GM12878 (cell line): ENCODE results near the gene CCDC12. TPM values are rescaled to one million over a fixed set of nuclear protein-coding genes. Genes with fewer than 3 reads are reported as not detected.

Source experiments
- ATAC-seq: fragments of 200-7000 bp; cut with Tn5 transposase; 3 replicates; pipeline ENCODE4 v1.9.1; 2020; ENCODE audit warnings: mild to moderate bottlenecking, moderate library complexity
- BruUV-seq: library from RNA; stranded (reverse); fragments of 400-500 nt; replicated peaks from 2 replicates; lab custom pipeline; 2021; lab: Mats Ljungman, UMichigan
- CTCF ChIA-PET: fragments of 300-600 bp; sonication (Branson Sonifier 250); formaldehyde crosslinking; extraction: SDS; loops from one replicate; lab custom pipeline; 2021; ENCODE audit warnings: inconsistent platforms; lab: Yijun Ruan, JAX
- POLR2A ChIA-PET: fragments of 350-600 bp; formaldehyde crosslinking; extraction: SDS; loops from one replicate; lab custom pipeline; 2021; ENCODE audit warnings: inconsistent platforms; lab: Charles Lee
- RAD21 ChIA-PET: fragments of 300-600 bp; sonication (Branson Sonifier 250); formaldehyde crosslinking; loops from one replicate; lab custom pipeline; 2023; ENCODE audit warnings: antibody characterized with exemption; ENCODE audit not compliant: unreplicated experiment; lab: Charles Lee
- SMC1A ChIA-PET: fragments of 300-600 bp; sonication (Branson Sonifier 250); formaldehyde crosslinking; loops from one replicate; lab custom pipeline; 2023; ENCODE audit not compliant: unreplicated experiment, uncharacterized antibody; lab: Charles Lee
- DNase-seq: peaks from one replicate; pipeline ENCODE4 v3.0.0-alpha.2; 2011; ENCODE audit warnings: low read depth, low spot score
- FAIRE-seq: peaks from 3 replicates; lab custom pipeline; 2011; peaks lifted over from hg19 to GRCh38; lab: Jason Lieb, UNC
- H2AFZ ChIP-seq: 2 replicates; pipeline ENCODE4 v1.6.0; 2011; ENCODE audit warnings: low read depth, low read length, control low read depth; ENCODE audit not compliant: control insufficient read depth
- H3K27ac ChIP-seq: 2 replicates; pipeline ENCODE4 v1.5.1; 2011; ENCODE audit warnings: control low read depth; ENCODE audit not compliant: control insufficient read depth, insufficient read depth
- H3K27me3 ChIP-seq, 2 experiments: replicated peaks in 1 of 2; 2 replicates each; pipeline versions ENCODE4 v1.6.0 to v1.6.1; 2011; ENCODE audit warnings: low read length in 1 of 2; ENCODE audit not compliant: control insufficient read depth in 2 of 2, insufficient read depth in 2 of 2
- H3K36me3 ChIP-seq, 2 experiments: 2 replicates each; pipeline ENCODE4 v1.5.1; 2011; ENCODE audit warnings: low read length in 1 of 2; ENCODE audit not compliant: control insufficient read depth in 2 of 2, insufficient read depth in 2 of 2
- H3K4me1 ChIP-seq: 2 replicates; pipeline ENCODE4 v1.6.1; 2011; ENCODE audit warnings: mild to moderate bottlenecking, low read length, moderate library complexity, mixed read lengths; ENCODE audit not compliant: control insufficient read depth, insufficient read depth
- H3K4me2 ChIP-seq: 2 replicates; pipeline ENCODE4 v1.6.0; 2011; ENCODE audit warnings: control low read depth; ENCODE audit not compliant: control insufficient read depth, insufficient read depth
- H3K4me3 ChIP-seq: fragments of 200-600 bp; sonication (generic); 2 replicates; pipeline ENCODE4 v1.5.1; 2016
- H3K79me2 ChIP-seq: 2 replicates; pipeline ENCODE4 v1.6.0; 2011; ENCODE audit warnings: low read length; ENCODE audit not compliant: control insufficient read depth, insufficient read depth
- H3K9ac ChIP-seq: 2 replicates; pipeline ENCODE4 v1.8.0; 2011; ENCODE audit warnings: low read length, control low read depth, mixed read lengths; ENCODE audit not compliant: control insufficient read depth, insufficient read depth
- H3K9me3 ChIP-seq: replicated peaks from 3 replicates; pipeline ENCODE4 v1.5.1; 2011; ENCODE audit warnings: mild to moderate bottlenecking, low read length; ENCODE audit not compliant: control insufficient read depth, insufficient read depth
- H4K20me1 ChIP-seq: 2 replicates; pipeline ENCODE4 v1.6.0; 2011; ENCODE audit not compliant: control insufficient read depth, insufficient read depth
- BCL11A ChIP-seq: IDR thresholded peaks from 2 replicates; pipeline ENCODE4 v1.6.1; 2011; ENCODE audit warnings: low read depth, low read length
- EED ChIP-seq: sonication (generic); IDR thresholded peaks from 2 replicates; pipeline ENCODE4 v1.6.1; 2016; ENCODE audit warnings: antibody characterized with exemption, low read depth
- EZH2 ChIP-seq: IDR thresholded peaks from 2 replicates; pipeline ENCODE4 v1.6.1; 2012; ENCODE audit warnings: low read depth, mild to moderate bottlenecking, control low read depth, inconsistent platforms, low read length, borderline replicate concordance; ENCODE audit not compliant: control insufficient read depth
- GATAD2B ChIP-seq: fragments of 450-650 bp; conservative IDR thresholded peaks from 2 replicates; pipeline ENCODE4 v1.6.1; 2017; ENCODE audit warnings: low read depth, mild to moderate bottlenecking, moderate library complexity
- NFXL1 ChIP-seq: fragments of 450-650 bp; IDR thresholded peaks from 2 replicates; pipeline ENCODE4 v1.6.1; 2017; ENCODE audit warnings: antibody characterized with exemption, mild to moderate bottlenecking, borderline replicate concordance
- POLR2AphosphoS5 ChIP-seq: IDR thresholded peaks from 2 replicates; pipeline ENCODE4 v1.6.1; 2011; ENCODE audit warnings: mild to moderate bottlenecking, low read length, inconsistent platforms
- SIN3A ChIP-seq: IDR thresholded peaks from 2 replicates; pipeline ENCODE4 v1.6.1; 2012; ENCODE audit warnings: low read depth, low read length, improper control_type of control experiment
- TAF1 ChIP-seq: IDR thresholded peaks from 2 replicates; pipeline ENCODE4 v1.6.1; 2011; ENCODE audit warnings: mild to moderate bottlenecking, low read depth, low read length, borderline replicate concordance
- TCF3 ChIP-seq: IDR thresholded peaks from 2 replicates; pipeline ENCODE4 v1.6.1; 2012; ENCODE audit warnings: low read depth, mild to moderate bottlenecking, low read length, borderline replicate concordance; ENCODE audit not compliant: insufficient read depth
- WRNIP1 ChIP-seq: IDR thresholded peaks from 2 replicates; pipeline ENCODE4 v1.6.1; 2011; ENCODE audit warnings: low read depth, low read length, improper control_type of control experiment, borderline replicate concordance
- WGBS: methylation state at CpG from one replicate; pipeline ENCODE4 v1.1.6; 2016; ENCODE audit warnings: low lambda C conversion rate; ENCODE audit not compliant: insufficient replicate concordance, insufficient coverage; ENCODE audit errors: missing lambda C conversion rate; 5-methylcytosine and 5-hydroxymethylcytosine counted together
- in situ Hi-C: fragments of 300-500 bp; cut with MboI; formaldehyde crosslinking; loops from 9 replicates; pipeline ENCODE4 v1.14.3; 2018; ENCODE audit warnings: mixed read lengths
- intact Hi-C: fragments of 100-400 bp; cut with micrococcal nuclease; formaldehyde crosslinking; loops from one replicate; pipeline ENCODE4 v1.14.2; 2022; ENCODE audit not compliant: unreplicated experiment
- polyA plus RNA-seq, 11 experiments: library from polyadenylated mRNA; depleted of rRNA in 4 of 11; unstranded in 6 of 11; stranded (reverse) in 5 of 11; fragments of >200 nt; fragmentation: Nextera tagmentation in 4 of 11; fragmentation: Illumina TruSeq in 1 of 11; extraction: Ambion mirVana in 4 of 11; extraction: Trizol in 1 of 11; gene quantifications; 1 replicate in 1 of 11; 2 replicates in 10 of 11; pipeline versions ENCODE4 v1.2.1 to v1.2.3, GENCODE V29; 2011 to 2016; ENCODE audit warnings: inconsistent platforms in 2 of 11, missing spikeins in 2 of 11, low read depth in 1 of 11
- total RNA-seq, 4 experiments: library from RNA; depleted of rRNA in 3 of 4; stranded (reverse); fragments of >200 nt in 3 of 4; fragmentation: Illumina TruSeq in 1 of 4; extraction: Trizol in 1 of 4; gene quantifications; 2 replicates each; pipeline versions ENCODE4 v1.2.1 to v1.2.3, GENCODE V29; 2013 to 2021
- TF ChIP-seq, protein P1 (sequence below): fragments of 450-650 bp; IDR thresholded peaks from 2 replicates; pipeline ENCODE4 v1.6.1; 2017; ENCODE audit warnings: mild to moderate bottlenecking, moderate library complexity

CCDC12 gene
- total and polyA plus RNA-seq, 10 of the 15 experiments (the other 5 are each of a cell fraction or from before 2014, with no cell fraction given): 9.2 to 91.4 (median 61.3) TPM

GRCh38 chr3:46881596-46882376 lies 94.8 kb downstream of the CCDC12 start:
- intact Hi-C loops: no loop called here
- Histone ChIP-seq H3K36me3 (no peaks in the 10 kb centered on the region), H3K4me1 (no peaks in the 10 kb centered on the region), H3K9ac (no peak overlapping the region), H3K9me3 (no peaks in the 10 kb centered on the region), H3K79me2 (no peaks in the 10 kb centered on the region), H3K4me3 (peak overlapping the region; percentile 60), H3K4me2 (no peak overlapping the region), H2AFZ (no peak overlapping the region), H4K20me1 (no peaks in the 10 kb centered on the region), H3K27ac (no peak overlapping the region), H3K27me3 (peaks cover 11 to 17% of the 10 kb centered on the region in 2 experiments)
- ChIA-PET SMC1A (no interaction called here), CTCF (no interaction called here), POLR2A (no interaction called here), RAD21 (no interaction called here)
- 15% methylated on average over 35 of the region's 83 CpGs for WGBS
- no peak for ATAC-seq
- BruUV-seq: no TSS peak
- in situ Hi-C loops: no loop called here
- no peak for DNase-seq
- TF ChIP-seq WRNIP1 (no peak), POLR2AphosphoS5 (no peak), TAF1 (no peak), EZH2 (no peak), EED (no peak)
- FAIRE-seq: no peak

DNA sequence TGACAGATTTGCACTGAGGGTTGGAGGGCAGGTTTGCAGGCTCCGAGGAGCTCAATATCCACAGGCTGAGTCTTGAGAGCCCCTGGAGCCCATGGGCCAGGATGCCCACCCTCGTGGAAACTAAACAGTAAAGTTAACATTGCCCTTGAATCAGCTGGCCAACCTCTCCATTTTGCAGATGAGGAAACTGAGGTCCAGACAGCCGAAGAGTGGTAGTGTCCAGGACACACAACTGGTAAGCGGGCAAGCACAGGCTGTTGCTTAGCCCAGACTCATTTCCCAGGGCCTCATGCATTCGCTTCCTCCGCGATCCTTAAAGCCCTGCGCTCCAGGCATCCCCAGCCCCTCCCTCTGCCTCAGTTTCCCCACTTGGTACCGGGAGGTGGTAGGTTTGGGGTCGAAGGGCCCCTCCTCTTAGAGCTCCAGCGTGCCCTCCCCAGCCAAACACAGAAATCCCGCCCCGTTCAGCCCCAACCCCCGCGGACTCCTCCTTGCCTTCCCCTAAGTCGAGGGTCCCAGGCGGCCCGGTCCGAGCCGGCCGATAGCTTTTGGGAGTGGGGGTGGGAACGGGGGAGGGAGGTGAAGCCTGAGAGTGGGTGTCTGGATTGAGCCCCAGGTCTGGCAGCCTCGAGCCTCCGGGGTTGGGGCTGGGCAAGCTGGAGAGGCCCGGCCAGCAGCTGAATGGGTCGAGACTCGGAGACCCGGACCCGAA lies 95.5 kb downstream of the CCDC12 start:
- Histone ChIP-seq H3K9ac (no peak overlapping the region), H4K20me1 (no peaks in the 10 kb centered on the region), H3K36me3 (no peaks in the 10 kb centered on the region), H3K4me2 (no peak overlapping the region), H2AFZ (no peak overlapping the region), H3K9me3 (no peaks in the 10 kb centered on the region), H3K27me3 (peaks cover 11 to 17% of the 10 kb centered on the region in 2 experiments)
- no peak for FAIRE-seq
- SMC1A ChIA-PET: no interaction called here
- POLR2A ChIA-PET: no interaction called here
- CTCF ChIA-PET: interaction anchor here (3.1 kb wide), 1 partner anchor 14 kb away, joined by 13 read pairs; no protein-coding TSS in a partner anchor
- BruUV-seq: no TSS peak
- no peak for ATAC-seq
- TF ChIP-seq, protein P1, sequence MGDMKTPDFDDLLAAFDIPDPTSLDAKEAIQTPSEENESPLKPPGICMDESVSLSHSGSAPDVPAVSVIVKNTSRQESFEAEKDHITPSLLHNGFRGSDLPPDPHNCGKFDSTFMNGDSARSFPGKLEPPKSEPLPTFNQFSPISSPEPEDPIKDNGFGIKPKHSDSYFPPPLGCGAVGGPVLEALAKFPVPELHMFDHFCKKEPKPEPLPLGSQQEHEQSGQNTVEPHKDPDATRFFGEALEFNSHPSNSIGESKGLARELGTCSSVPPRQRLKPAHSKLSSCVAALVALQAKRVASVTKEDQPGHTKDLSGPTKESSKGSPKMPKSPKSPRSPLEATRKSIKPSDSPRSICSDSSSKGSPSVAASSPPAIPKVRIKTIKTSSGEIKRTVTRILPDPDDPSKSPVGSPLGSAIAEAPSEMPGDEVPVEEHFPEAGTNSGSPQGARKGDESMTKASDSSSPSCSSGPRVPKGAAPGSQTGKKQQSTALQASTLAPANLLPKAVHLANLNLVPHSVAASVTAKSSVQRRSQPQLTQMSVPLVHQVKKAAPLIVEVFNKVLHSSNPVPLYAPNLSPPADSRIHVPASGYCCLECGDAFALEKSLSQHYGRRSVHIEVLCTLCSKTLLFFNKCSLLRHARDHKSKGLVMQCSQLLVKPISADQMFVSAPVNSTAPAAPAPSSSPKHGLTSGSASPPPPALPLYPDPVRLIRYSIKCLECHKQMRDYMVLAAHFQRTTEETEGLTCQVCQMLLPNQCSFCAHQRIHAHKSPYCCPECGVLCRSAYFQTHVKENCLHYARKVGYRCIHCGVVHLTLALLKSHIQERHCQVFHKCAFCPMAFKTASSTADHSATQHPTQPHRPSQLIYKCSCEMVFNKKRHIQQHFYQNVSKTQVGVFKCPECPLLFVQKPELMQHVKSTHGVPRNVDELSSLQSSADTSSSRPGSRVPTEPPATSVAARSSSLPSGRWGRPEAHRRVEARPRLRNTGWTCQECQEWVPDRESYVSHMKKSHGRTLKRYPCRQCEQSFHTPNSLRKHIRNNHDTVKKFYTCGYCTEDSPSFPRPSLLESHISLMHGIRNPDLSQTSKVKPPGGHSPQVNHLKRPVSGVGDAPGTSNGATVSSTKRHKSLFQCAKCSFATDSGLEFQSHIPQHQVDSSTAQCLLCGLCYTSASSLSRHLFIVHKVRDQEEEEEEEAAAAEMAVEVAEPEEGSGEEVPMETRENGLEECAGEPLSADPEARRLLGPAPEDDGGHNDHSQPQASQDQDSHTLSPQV: no peak
- no peak for TF ChIP-seq TCF3
- no peak for TF ChIP-seq BCL11A
- TF ChIP-seq GATAD2B: no peak
- no peak for TF ChIP-seq NFXL1
- no peak for TF ChIP-seq SIN3A
- TF ChIP-seq, all 136 proteins: peak for 0
- intact Hi-C loops: no loop called here
- Histone ChIP-seq H3K27ac (no peak overlapping the region), H3K4me1 (no peaks in the 10 kb centered on the region), H3K79me2 (no peaks in the 10 kb centered on the region), H3K4me3 (no peak overlapping the region)
- in situ Hi-C loops: no loop called here
- 47% methylated on average over 24 of the region's 29 CpGs for WGBS
- no peak for DNase-seq
- RAD21 ChIA-PET: no interaction called here
